Measurements from ENCODE around the gene PRR30. TPM values are rescaled to one million over a fixed set of nuclear protein-coding genes. Genes with fewer than 3 reads are reported as not detected.

The PRR30 gene
- total RNA-seq, 1 donor from 2014 or later = not detected

DNA sequence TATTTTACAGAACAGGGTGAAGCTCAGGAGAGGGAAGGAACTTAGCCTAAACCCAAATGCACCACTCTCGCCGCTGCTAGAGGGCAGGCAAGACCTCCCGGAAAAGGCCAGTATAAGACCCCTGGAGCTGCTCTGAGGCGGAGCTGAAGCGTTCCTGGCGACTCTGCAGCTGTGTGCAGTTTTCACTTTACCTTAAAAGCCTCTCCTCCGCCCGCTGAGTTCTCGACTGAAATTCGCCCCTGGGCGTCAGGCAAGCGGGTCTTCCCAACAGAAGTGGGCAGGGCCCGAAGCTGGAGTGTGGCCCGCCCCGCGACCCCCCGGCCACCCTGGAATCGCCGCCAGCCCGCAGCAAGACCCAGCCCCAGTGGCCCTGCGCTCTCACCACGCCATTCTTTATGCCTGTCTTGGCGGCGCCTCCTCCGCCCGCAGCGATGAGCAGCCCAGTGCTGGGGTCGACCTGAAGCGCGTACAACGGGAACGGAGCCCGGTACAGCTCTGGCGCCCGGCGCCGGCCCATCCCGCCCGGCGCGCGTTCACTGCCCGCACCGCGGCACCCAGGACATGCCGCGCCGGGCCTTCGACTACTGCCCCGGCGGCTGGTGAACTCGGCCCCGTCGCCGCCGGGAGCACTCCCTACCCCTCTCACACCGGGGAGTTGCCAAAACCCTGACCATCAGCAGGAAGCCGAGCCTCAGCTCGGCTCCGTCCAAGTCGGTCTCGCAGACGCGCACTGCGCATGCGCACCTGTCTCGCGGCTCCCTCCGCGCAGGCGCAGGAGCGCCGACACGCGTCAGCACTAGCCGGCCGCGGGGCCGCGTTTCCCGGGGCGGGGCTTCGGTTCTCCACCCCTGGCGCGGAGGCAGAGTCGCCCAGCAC is 5.1 kb downstream of the PRR30 start, which contains the start of gene PREB:
PREB (minus strand) TSS at position 732 of the 876 bp plus-strand sequence; CDS start at position 517, 215 bp downstream.
- peak within 1 kb of the TSS; percentile 97 for H3K4me3 Mint-ChIP-seq (ENCODE audit: unreplicated experiment)
- no peaks in the 10 kb centered on the region for H3K9me3 Mint-ChIP-seq (ENCODE audit: unreplicated experiment)
- H3K27ac Mint-ChIP-seq (ENCODE audit: unreplicated experiment) = no peak within 1 kb of the TSS
- H3K27me3 Mint-ChIP-seq (ENCODE audit: unreplicated experiment) = peaks cover 10% of the 10 kb centered on the region
- peak; percentile 100 for DNase-seq (ENCODE audit: low spot score)
- TF ChIP-seq, protein P1, sequence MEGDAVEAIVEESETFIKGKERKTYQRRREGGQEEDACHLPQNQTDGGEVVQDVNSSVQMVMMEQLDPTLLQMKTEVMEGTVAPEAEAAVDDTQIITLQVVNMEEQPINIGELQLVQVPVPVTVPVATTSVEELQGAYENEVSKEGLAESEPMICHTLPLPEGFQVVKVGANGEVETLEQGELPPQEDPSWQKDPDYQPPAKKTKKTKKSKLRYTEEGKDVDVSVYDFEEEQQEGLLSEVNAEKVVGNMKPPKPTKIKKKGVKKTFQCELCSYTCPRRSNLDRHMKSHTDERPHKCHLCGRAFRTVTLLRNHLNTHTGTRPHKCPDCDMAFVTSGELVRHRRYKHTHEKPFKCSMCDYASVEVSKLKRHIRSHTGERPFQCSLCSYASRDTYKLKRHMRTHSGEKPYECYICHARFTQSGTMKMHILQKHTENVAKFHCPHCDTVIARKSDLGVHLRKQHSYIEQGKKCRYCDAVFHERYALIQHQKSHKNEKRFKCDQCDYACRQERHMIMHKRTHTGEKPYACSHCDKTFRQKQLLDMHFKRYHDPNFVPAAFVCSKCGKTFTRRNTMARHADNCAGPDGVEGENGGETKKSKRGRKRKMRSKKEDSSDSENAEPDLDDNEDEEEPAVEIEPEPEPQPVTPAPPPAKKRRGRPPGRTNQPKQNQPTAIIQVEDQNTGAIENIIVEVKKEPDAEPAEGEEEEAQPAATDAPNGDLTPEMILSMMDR (IDR thresholded peaks at IDR 0.05; ENCODE audit: unreplicated experiment) = no peak
- H3K4me1 Mint-ChIP-seq (ENCODE audit: unreplicated experiment) = peaks cover 9% of the 10 kb centered on the region
- H3K36me3 Mint-ChIP-seq (ENCODE audit: low read depth, unreplicated experiment) = peaks cover 15% of the 10 kb centered on the region

DNA sequence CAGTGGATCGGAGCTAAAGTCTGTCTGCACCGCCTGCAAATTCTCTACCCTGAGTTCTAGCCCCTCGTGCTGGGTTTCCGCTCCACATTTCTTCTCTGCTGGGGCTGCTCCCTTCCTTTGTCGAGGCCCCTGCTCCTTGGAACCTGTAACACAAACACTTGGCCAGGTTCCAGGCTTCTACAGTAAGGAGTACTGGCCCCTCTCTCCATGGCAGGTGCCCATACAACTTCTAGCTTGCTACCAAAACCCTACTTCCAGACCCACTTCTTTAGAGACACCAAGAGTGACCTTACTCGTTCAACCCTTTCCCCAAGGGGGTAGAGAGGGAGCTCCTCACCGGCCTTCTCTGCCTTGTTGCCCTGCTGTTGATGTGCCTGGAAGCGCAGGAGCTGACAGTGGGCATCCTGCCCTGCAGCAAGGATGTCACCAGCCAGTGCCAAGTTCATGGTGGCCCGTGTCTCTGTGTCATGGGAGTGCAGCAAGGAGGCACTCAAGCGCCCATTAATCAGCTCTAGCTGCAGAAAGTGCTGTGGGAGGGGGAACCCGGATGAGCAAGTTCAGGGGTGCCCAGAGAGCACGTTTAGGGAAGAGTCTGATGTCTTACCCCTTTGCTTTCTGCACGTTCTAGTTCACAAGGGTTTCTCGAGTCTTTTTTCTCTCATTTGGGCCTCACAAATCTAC is 5.9 kb downstream of the PRR30 start:
- peaks cover 7% of the 10 kb centered on the region for H3K27me3 Mint-ChIP-seq (ENCODE audit: unreplicated experiment)
- H3K36me3 Mint-ChIP-seq (ENCODE audit: low read depth, unreplicated experiment) = peaks cover 19% of the 10 kb centered on the region
- H3K27ac Mint-ChIP-seq (ENCODE audit: unreplicated experiment) = no peak overlapping the region
- peaks cover 11% of the 10 kb centered on the region for H3K4me1 Mint-ChIP-seq (ENCODE audit: unreplicated experiment)
- DNase-seq (ENCODE audit: low spot score) = no peak
- peak overlapping the region; percentile 97 for H3K4me3 Mint-ChIP-seq (ENCODE audit: unreplicated experiment)
- TF ChIP-seq, protein P1 (IDR thresholded peaks at IDR 0.05; ENCODE audit: unreplicated experiment) = no peak
- H3K9me3 Mint-ChIP-seq (ENCODE audit: unreplicated experiment) = no peaks in the 10 kb centered on the region

DNA sequence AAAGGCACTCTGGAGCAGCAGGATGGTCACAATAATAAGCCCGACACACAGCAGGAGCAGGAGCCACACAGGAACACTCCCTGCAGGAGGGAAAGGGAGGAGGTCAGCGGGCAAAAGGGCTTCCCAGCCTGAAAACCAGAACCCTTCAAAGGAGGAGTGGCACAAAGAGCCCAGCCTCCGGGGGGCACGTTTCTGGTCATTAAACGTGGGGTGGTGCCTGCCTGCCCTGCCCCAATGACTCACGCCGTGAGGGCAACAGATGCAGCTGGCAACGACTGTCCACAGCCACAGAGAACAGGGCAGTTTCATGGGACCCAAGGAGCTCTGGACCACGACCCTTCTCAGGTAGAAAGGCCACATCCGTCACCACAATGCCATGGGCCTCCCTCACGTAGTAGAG is 7.8 kb downstream of the PRR30 start:
- H3K4me3 Mint-ChIP-seq (ENCODE audit: unreplicated experiment) = no peak overlapping the region
- TF ChIP-seq, protein P1 (IDR thresholded peaks at IDR 0.05; ENCODE audit: unreplicated experiment) = no peak
- no peaks in the 10 kb centered on the region for H3K9me3 Mint-ChIP-seq (ENCODE audit: unreplicated experiment)
- H3K27ac Mint-ChIP-seq (ENCODE audit: unreplicated experiment) = no peak overlapping the region
- peaks cover 11% of the 10 kb centered on the region for H3K4me1 Mint-ChIP-seq (ENCODE audit: unreplicated experiment)
- peaks cover 19% of the 10 kb centered on the region for H3K36me3 Mint-ChIP-seq (ENCODE audit: low read depth, unreplicated experiment)
- H3K27me3 Mint-ChIP-seq (ENCODE audit: unreplicated experiment) = peaks cover 5% of the 10 kb centered on the region
- no peak for DNase-seq (ENCODE audit: low spot score)

DNA sequence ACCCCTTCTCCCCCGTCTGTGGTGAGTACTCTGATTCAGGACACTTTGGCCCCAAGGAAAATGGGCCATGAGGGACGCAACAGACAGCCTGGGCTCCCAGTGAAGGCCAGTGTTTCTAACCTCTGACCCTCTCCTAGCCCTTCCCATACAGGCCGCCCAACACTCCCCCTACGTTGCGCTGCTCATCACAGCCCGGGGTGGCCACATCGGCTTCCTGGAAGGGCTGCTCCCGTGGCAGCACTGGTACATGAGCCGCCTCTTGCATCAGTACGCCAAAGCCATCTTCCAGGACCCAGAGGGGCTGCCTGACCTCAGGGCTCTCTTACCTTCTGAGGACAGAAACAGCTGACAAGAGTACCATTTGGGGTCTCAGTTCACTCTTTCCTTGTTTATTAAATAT is 8.8 kb downstream of the PRR30 start:
- Mint-ChIP-seq H3K27ac (ENCODE audit: unreplicated experiment) (no peak overlapping the region), H3K4me1 (ENCODE audit: unreplicated experiment) (peaks cover 11% of the 10 kb centered on the region), H3K36me3 (ENCODE audit: low read depth, unreplicated experiment) (peaks cover 19% of the 10 kb centered on the region), H3K4me3 (ENCODE audit: unreplicated experiment) (no peak overlapping the region), H3K9me3 (ENCODE audit: unreplicated experiment) (no peaks in the 10 kb centered on the region), H3K27me3 (ENCODE audit: unreplicated experiment) (peaks cover 5% of the 10 kb centered on the region)
- DNase-seq (ENCODE audit: low spot score) = no peak
- TF ChIP-seq, protein P1 (IDR thresholded peaks at IDR 0.05; ENCODE audit: unreplicated experiment) = no peak

Measured in endothelial cell (in vitro differentiated cells).